ENCODE data around the gene ZFYVE1. TPM values are rescaled to one million over a fixed set of nuclear protein-coding genes. Genes with fewer than 3 reads are reported as not detected.
"Not testable (repeated sequence)": the region's sequence is repeated elsewhere in the genome, so short reads cannot be mapped to it uniquely, and the experiment has no call there.

ZFYVE1 gene
- total and polyA plus RNA-seq, 2 experiments from 2014 or later, result 15.3 TPM

GRCh38 chr14:72961579-72962335, 65.1 kb downstream of the ZFYVE1 start:
- no peak overlapping the region for H2AFZ ChIP-seq
- no peak for DNase-seq (ENCODE audit: low spot score)
- no peaks in the 10 kb centered on the region for H3K36me3 ChIP-seq (replicated peaks; ENCODE audit: insufficient read depth, low read depth)
- H3K9me2 ChIP-seq (replicated peaks; ENCODE audit: insufficient read depth), result no peaks in the 10 kb centered on the region
- H3K27ac ChIP-seq, result no peak overlapping the region
- no peak overlapping the region for H3K4me3 ChIP-seq
- no peak overlapping the region for H3K4me2 ChIP-seq
- no peaks in the 10 kb centered on the region for H3K9me3 ChIP-seq (ENCODE audit: low read depth)
- H3K27me3 ChIP-seq, result no peaks in the 10 kb centered on the region
- TF ChIP-seq EZH2 (IDR thresholded peaks at IDR 0.05; ENCODE audit: borderline replicate concordance), result no peak
- no peak for TF ChIP-seq EZH2phosphoT487 (IDR thresholded peaks at IDR 0.05; ENCODE audit: low read depth, severe bottlenecking, unreplicated experiment)
- TF ChIP-seq CTCF (IDR thresholded peaks at IDR 0.05; ENCODE audit: poor library complexity), result no peak
- H3K4me1 ChIP-seq (ENCODE audit: insufficient read depth), result no peaks in the 10 kb centered on the region
- no peaks in the 10 kb centered on the region for H4K20me1 ChIP-seq (ENCODE audit: insufficient read depth, poor library complexity, severe bottlenecking)
- 82% methylated on average over 10 of the region's 10 CpGs for WGBS (ENCODE audit: low lambda C conversion rate, missing lambda C conversion rate)
- no peaks in the 10 kb centered on the region for H3K79me2 ChIP-seq

DNA sequence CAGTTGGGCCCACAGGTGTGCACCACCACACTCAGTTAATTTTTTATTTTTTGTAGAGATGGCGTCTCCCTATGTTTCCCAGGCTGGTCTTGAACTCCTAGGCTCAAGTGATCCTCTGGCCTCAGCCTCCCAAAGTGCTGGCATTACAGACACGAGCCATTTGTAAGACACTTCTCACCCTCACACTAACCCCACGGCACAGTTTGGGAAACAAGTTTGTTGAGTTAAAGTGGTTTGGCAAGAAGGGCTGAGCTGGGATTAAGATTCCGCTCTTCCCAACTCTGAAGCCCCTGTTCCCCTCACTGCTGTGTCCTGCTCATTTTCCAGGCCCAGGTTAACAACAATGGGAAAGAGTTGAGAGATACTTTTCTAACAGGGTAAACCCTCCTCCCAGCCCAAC, 65.9 kb downstream of the ZFYVE1 start:
- H3K27ac ChIP-seq; H2AFZ ChIP-seq; H3K4me2 ChIP-seq; DNase-seq (ENCODE audit: low spot score); H3K36me3 ChIP-seq (replicated peaks; ENCODE audit: insufficient read depth, low read depth); H3K4me1 ChIP-seq (ENCODE audit: insufficient read depth); H3K4me3 ChIP-seq; H3K9me2 ChIP-seq (replicated peaks; ENCODE audit: insufficient read depth); H3K27me3 ChIP-seq; H3K9me3 ChIP-seq (ENCODE audit: low read depth); H4K20me1 ChIP-seq (ENCODE audit: insufficient read depth, poor library complexity, severe bottlenecking); H3K79me2 ChIP-seq: not testable (repeated sequence)
- 95% methylated on average over 4 of the region's 4 CpGs for WGBS (ENCODE audit: low lambda C conversion rate, missing lambda C conversion rate)

- TF ChIP-seq EZH2phosphoT487 (IDR thresholded peaks at IDR 0.05; ENCODE audit: low read depth, severe bottlenecking, unreplicated experiment) (no peak), CTCF (IDR thresholded peaks at IDR 0.05; ENCODE audit: poor library complexity) (no peak), EZH2 (IDR thresholded peaks at IDR 0.05; ENCODE audit: borderline replicate concordance) (no peak)
- Histone ChIP-seq H3K36me3 (replicated peaks; ENCODE audit: insufficient read depth, low read depth) (no peaks in the 10 kb centered on the region), H3K79me2 (no peaks in the 10 kb centered on the region), H3K9me3 (ENCODE audit: low read depth) (no peaks in the 10 kb centered on the region), H3K4me3 (no peak overlapping the region), H3K27me3 (no peaks in the 10 kb centered on the region), H3K4me1 (ENCODE audit: insufficient read depth) (no peaks in the 10 kb centered on the region), H2AFZ (no peak overlapping the region), H3K9me2 (replicated peaks; ENCODE audit: insufficient read depth) (no peaks in the 10 kb centered on the region), H4K20me1 (ENCODE audit: insufficient read depth, poor library complexity, severe bottlenecking) (no peaks in the 10 kb centered on the region), H3K4me2 (no peak overlapping the region), H3K27ac (no peak overlapping the region)
- no peak for DNase-seq (ENCODE audit: low spot score)
- 97% methylated on average over 15 of the region's 15 CpGs for WGBS (ENCODE audit: low lambda C conversion rate, missing lambda C conversion rate)
Observed at GRCh38 chr14:72958548-72958947, 68.4 kb downstream of the ZFYVE1 start.

- Histone ChIP-seq H4K20me1 (ENCODE audit: insufficient read depth, poor library complexity, severe bottlenecking) (no peaks in the 10 kb centered on the region), H3K27me3 (no peaks in the 10 kb centered on the region), H3K79me2 (no peaks in the 10 kb centered on the region), H3K9me3 (ENCODE audit: low read depth) (no peaks in the 10 kb centered on the region), H3K4me2 (no peak overlapping the region), H3K4me3 (no peak overlapping the region), H2AFZ (no peak overlapping the region), H3K4me1 (ENCODE audit: insufficient read depth) (no peaks in the 10 kb centered on the region), H3K9me2 (replicated peaks; ENCODE audit: insufficient read depth) (no peaks in the 10 kb centered on the region), H3K36me3 (replicated peaks; ENCODE audit: insufficient read depth, low read depth) (no peaks in the 10 kb centered on the region), H3K27ac (no peak overlapping the region)
- TF ChIP-seq CTCF (IDR thresholded peaks at IDR 0.05; ENCODE audit: poor library complexity) (no peak), EZH2phosphoT487 (IDR thresholded peaks at IDR 0.05; ENCODE audit: low read depth, severe bottlenecking, unreplicated experiment) (no peak), EZH2 (IDR thresholded peaks at IDR 0.05; ENCODE audit: borderline replicate concordance) (no peak)
- DNase-seq (ENCODE audit: low spot score), result no peak
- WGBS (ENCODE audit: low lambda C conversion rate, missing lambda C conversion rate), result 92% methylated on average over 3 of the region's 3 CpGs
Observed at GRCh38 chr14:72957213-72957612, 69.7 kb downstream of the ZFYVE1 start.

GRCh38 chr14:72956741-72957140, 70.2 kb downstream of the ZFYVE1 start:
- H2AFZ ChIP-seq; H3K27me3 ChIP-seq; H3K79me2 ChIP-seq; H4K20me1 ChIP-seq (ENCODE audit: insufficient read depth, poor library complexity, severe bottlenecking); H3K36me3 ChIP-seq (replicated peaks; ENCODE audit: insufficient read depth, low read depth); H3K4me1 ChIP-seq (ENCODE audit: insufficient read depth); H3K9me3 ChIP-seq (ENCODE audit: low read depth); H3K4me3 ChIP-seq; H3K27ac ChIP-seq; H3K9me2 ChIP-seq (replicated peaks; ENCODE audit: insufficient read depth); H3K4me2 ChIP-seq; DNase-seq (ENCODE audit: low spot score): not testable (repeated sequence)
- 95% methylated on average over 9 of the region's 9 CpGs for WGBS (ENCODE audit: low lambda C conversion rate, missing lambda C conversion rate)
